Colonic mucosa (tissue), 4 donors: ENCODE results near the gene B4GALNT3. TPM values are rescaled to one million over a fixed set of nuclear protein-coding genes. Genes with fewer than 3 reads are reported as not detected.
A peak's percentile ranks its signal among the peaks of the same experiment; 100 is the strongest.

ENCODE experiments used
- DNase-seq: peaks from one replicate; pipeline ENCODE4 v3.0.0-alpha.2; 2020
- H3K27ac ChIP-seq: fragments of 200-600 bp; one replicate; pipeline ENCODE4 v1.8.0; 2021
- H3K27me3 ChIP-seq: fragments of 200-600 bp; one replicate; pipeline ENCODE4 v1.8.0; 2021
- H3K36me3 ChIP-seq: fragments of 200-600 bp; one replicate; pipeline ENCODE4 v1.8.0; 2021
- H3K4me1 ChIP-seq: fragments of 200-600 bp; one replicate; pipeline ENCODE4 v1.8.0; 2021; ENCODE audit warnings: mild to moderate bottlenecking
- H3K4me3 ChIP-seq: fragments of 200-600 bp; one replicate; pipeline ENCODE4 v1.8.0; 2021
- H3K9ac ChIP-seq, 2 donors: one replicate each; pipeline ENCODE4 v1.7.0; 2013; ENCODE audit warnings: control low read depth in 2 of 2, low read depth in 2 of 2, low read length in 2 of 2
- H3K9me3 ChIP-seq: fragments of 200-600 bp; one replicate; pipeline ENCODE4 v1.8.0; 2021
- intact Hi-C: fragments of 100-400 bp; cut with DNase I; formaldehyde crosslinking; loops from one replicate; pipeline ENCODE4 v1.14.1; 2022
- total RNA-seq, 2 donors: library from RNA; stranded (reverse); fragmentation: NEBNext Ultra II Directional in 1 of 2; extraction: Animal tissue kit (Norgen Biotek cat#: 25700) in 1 of 2; gene quantifications; one replicate each; pipeline ENCODE4 v1.2.1, GENCODE V29; 2021
- TF ChIP-seq, protein P1 (sequence below): fragments of 200-600 bp; IDR thresholded peaks from one replicate; pipeline ENCODE4 v1.8.0; 2022; ENCODE audit warnings: antibody characterized with exemption, mild to moderate bottlenecking
- donor health status: healthy.
- donor health status: DM: no; HTN: no; CAD: no.
- donor health status: DM: no; HTN: no; CAD: no.

The B4GALNT3 gene
- total RNA-seq, 2 donors from 2014 or later: 73.7 to 84.0 TPM

DNA sequence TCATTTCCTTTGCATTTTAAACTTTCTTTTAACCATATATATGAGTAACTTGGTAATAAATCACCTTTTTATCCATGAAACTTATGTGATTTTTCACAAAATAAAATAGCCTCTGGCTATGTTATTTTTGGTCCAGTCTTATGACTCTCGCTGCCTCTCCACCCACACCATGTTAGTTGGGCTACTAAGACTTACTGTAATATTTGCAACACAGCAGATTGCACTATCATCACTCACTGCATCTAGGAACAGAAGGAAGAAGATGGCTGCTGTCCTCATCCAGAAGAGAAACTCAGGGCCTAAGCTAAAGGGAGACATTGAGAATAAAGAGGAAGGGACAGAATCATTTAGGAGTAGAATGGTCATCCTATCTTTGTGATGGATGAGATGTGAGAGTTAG, 12.6 kb upstream of the B4GALNT3 start:
- Histone ChIP-seq H3K27me3 (no peaks in the 10 kb centered on the region), H3K4me1 (no peaks in the 10 kb centered on the region), H3K9me3 (no peaks in the 10 kb centered on the region), H3K9ac (no peak overlapping the region), H3K27ac (no peak overlapping the region), H3K36me3 (no peaks in the 10 kb centered on the region), H3K4me3 (no peak overlapping the region)
- TF ChIP-seq, protein P1, sequence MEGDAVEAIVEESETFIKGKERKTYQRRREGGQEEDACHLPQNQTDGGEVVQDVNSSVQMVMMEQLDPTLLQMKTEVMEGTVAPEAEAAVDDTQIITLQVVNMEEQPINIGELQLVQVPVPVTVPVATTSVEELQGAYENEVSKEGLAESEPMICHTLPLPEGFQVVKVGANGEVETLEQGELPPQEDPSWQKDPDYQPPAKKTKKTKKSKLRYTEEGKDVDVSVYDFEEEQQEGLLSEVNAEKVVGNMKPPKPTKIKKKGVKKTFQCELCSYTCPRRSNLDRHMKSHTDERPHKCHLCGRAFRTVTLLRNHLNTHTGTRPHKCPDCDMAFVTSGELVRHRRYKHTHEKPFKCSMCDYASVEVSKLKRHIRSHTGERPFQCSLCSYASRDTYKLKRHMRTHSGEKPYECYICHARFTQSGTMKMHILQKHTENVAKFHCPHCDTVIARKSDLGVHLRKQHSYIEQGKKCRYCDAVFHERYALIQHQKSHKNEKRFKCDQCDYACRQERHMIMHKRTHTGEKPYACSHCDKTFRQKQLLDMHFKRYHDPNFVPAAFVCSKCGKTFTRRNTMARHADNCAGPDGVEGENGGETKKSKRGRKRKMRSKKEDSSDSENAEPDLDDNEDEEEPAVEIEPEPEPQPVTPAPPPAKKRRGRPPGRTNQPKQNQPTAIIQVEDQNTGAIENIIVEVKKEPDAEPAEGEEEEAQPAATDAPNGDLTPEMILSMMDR: no peak
- DNase-seq: no peak
- intact Hi-C loops: no loop called here

DNA sequence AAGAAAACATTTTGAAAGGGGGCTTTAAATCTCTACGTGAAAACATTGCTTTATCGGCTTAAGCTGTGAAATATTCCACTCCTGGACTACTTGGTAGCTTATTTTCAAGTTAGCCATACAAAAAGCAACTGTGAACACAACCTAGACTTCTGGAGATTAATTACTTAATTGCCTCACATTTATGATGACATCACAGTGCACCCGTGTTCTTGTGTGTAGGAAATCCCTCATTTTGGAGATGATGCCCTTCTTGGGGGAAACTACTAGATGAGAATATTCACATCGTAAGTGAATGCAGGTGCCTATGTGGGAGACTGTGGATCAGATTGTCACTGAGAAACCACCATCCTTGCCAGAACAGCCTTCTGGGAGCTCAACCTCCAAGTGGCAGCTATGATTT, 10.5 kb upstream of the B4GALNT3 start:
- H3K36me3 ChIP-seq: no peaks in the 10 kb centered on the region
- no peak overlapping the region for H3K9ac ChIP-seq
- no peak for DNase-seq
- no peak overlapping the region for H3K4me3 ChIP-seq
- H3K27ac ChIP-seq: no peak overlapping the region
- H3K27me3 ChIP-seq: no peaks in the 10 kb centered on the region
- H3K4me1 ChIP-seq: no peaks in the 10 kb centered on the region
- TF ChIP-seq, protein P1: no peak
- no peaks in the 10 kb centered on the region for H3K9me3 ChIP-seq
- intact Hi-C loops: no loop called here

DNA sequence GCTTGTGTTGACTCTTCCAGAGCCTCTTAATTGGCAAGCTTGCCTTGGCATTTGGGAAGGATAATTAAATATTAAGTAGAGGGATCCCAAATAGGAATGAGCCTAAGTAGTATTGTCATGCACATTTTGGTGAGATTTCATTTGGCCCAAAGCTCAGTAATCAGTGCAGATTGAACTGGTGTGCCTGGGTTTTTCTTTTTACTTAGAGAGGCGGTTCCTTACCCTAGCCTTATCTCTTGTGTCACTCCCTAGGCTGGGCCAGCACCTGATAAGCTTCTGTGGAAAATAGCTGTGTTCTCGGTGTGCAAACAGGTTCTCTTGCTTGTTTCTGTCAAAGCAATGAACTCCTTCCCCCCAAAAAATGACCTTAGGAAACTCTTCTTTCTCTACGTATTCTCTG, 9.3 kb upstream of the B4GALNT3 start:
- H3K36me3 ChIP-seq: no peaks in the 10 kb centered on the region
- no peak overlapping the region for H3K9ac ChIP-seq
- no peaks in the 10 kb centered on the region for H3K4me1 ChIP-seq
- H3K9me3 ChIP-seq: no peaks in the 10 kb centered on the region
- intact Hi-C loops: loop anchor here (5.0 kb wide), 1 partner anchor 97 kb away; no protein-coding TSS in a partner anchor
- H3K27ac ChIP-seq: no peak overlapping the region
- TF ChIP-seq, protein P1: no peak
- peak; percentile 73 for DNase-seq
- H3K27me3 ChIP-seq: no peaks in the 10 kb centered on the region
- no peak overlapping the region for H3K4me3 ChIP-seq

DNA sequence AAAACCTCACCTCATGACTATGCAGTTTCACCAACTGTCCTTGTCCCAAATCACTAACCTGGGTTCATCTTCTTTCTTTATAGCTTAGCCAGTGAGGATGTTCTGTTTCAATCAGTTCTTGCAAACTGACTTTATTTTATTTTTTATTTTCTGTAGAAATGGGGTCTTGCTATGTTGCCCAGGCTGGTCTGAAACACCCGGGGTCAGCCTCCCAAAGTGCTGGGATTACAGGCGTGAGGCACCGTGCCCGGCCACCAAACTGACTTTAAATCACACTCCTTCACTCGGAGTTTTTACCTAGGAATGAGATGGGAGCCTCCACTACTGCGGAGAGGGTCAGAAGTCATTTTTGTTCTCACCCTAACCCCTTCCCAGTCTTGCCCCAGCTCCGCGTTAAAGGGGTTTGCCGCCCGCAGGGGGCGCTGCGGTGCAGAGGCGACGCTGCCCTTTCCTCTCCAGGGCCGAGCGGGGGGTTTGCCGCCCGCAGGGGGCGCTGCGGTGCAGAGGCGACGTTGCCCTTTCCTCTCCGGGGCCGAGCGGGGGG, 7.0 kb upstream of the B4GALNT3 start:
- H3K36me3 ChIP-seq: no peaks in the 10 kb centered on the region
- no peaks in the 10 kb centered on the region for H3K27me3 ChIP-seq
- H3K4me1 ChIP-seq: no peaks in the 10 kb centered on the region
- intact Hi-C loops: loop anchor here (5.0 kb wide), 1 partner anchor 95 kb away; no protein-coding TSS in a partner anchor
- H3K4me3 ChIP-seq: no peak overlapping the region
- H3K27ac ChIP-seq: no peak overlapping the region
- peak; percentile 71 for DNase-seq
- TF ChIP-seq, protein P1: no peak
- no peak overlapping the region for H3K9ac ChIP-seq
- no peaks in the 10 kb centered on the region for H3K9me3 ChIP-seq

DNA sequence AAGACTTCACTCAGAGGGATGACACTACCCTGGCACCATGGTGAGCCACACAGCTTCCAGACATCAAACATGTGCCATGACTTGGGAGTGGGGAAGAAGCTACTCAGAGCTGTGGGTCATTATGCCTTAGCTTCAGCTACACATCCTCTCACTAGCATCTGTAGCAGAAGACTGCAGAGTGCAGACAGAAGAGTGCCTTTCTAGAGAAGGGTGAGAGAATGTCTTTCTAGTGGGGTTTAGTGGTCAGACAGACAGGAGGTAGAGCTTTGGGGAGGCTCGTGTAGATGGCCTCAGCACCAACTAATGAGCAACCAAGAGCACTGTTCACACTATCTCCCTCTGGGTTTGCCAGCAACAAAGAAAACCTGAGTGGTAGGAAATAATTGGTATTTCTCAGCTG, 4.9 kb upstream of the B4GALNT3 start:
- no peaks in the 10 kb centered on the region for H3K4me1 ChIP-seq
- intact Hi-C loops: loop anchor here (5.0 kb wide), 1 partner anchor 92 kb away; no protein-coding TSS in a partner anchor
- no peaks in the 10 kb centered on the region for H3K9me3 ChIP-seq
- H3K27ac ChIP-seq: no peak overlapping the region
- H3K9ac ChIP-seq: no peak overlapping the region
- H3K27me3 ChIP-seq: no peaks in the 10 kb centered on the region
- no peak overlapping the region for H3K4me3 ChIP-seq
- no peak for DNase-seq
- TF ChIP-seq, protein P1: no peak
- no peaks in the 10 kb centered on the region for H3K36me3 ChIP-seq
